HEK293 (cell line): ENCODE results near the gene TMEM250.
A peak's percentile ranks its signal among the peaks of the same experiment; 100 is the strongest.

Source experiments
- ELK4 ChIP-seq: IDR thresholded peaks from 2 replicates; pipeline ENCODE4 v1.6.1; 2011; ENCODE audit warnings: mild to moderate bottlenecking, low read depth, low read length, borderline replicate concordance
- GLIS2 ChIP-seq: fragments of 450-650 bp; formaldehyde crosslinking; IDR thresholded peaks from 2 replicates; pipeline ENCODE4 v1.5.1; 2016; ENCODE audit warnings: missing biosample characterization, missing genetic modification characterization
- MEIS1 ChIP-seq: sonication (generic); formaldehyde crosslinking; IDR thresholded peaks from 2 replicates; pipeline ENCODE4 v1.8.1; 2022; ENCODE audit warnings: missing genetic modification reagents, mild to moderate bottlenecking, borderline replicate concordance
- MYNN ChIP-seq: fragments of 450-650 bp; formaldehyde crosslinking; IDR thresholded peaks from 2 replicates; pipeline ENCODE4 v1.5.1; 2016; ENCODE audit warnings: missing biosample characterization, missing genetic modification characterization, borderline replicate concordance
- SALL2 ChIP-seq: fragments of 450-650 bp; formaldehyde crosslinking; IDR thresholded peaks from 2 replicates; pipeline ENCODE4 v1.5.0; 2017; ENCODE audit warnings: missing biosample characterization, mild to moderate bottlenecking, missing genetic modification characterization, borderline replicate concordance
- SETDB1 ChIP-seq: IDR thresholded peaks from one replicate; pipeline ENCODE4 v1.6.1; 2017; ENCODE audit warnings: mild to moderate bottlenecking, low read length, moderate library complexity, mixed read lengths; ENCODE audit not compliant: insufficient read length
- SP2 ChIP-seq: fragments of 450-650 bp; formaldehyde crosslinking; IDR thresholded peaks from 2 replicates; pipeline ENCODE4 v1.5.1; 2016; ENCODE audit warnings: missing biosample characterization, missing genetic modification characterization
- ZNF10 ChIP-seq: fragments of 450-650 bp; formaldehyde crosslinking; IDR thresholded peaks from 2 replicates; pipeline ENCODE4 v1.5.1; 2017; ENCODE audit warnings: missing biosample characterization, missing genetic modification characterization
- ZNF132 ChIP-seq: fragments of 450-650 bp; formaldehyde crosslinking; IDR thresholded peaks from 2 replicates; pipeline ENCODE4 v1.5.1; 2017; ENCODE audit warnings: missing biosample characterization, missing genetic modification characterization, borderline replicate concordance
- ZNF23 ChIP-seq: fragments of 450-650 bp; formaldehyde crosslinking; IDR thresholded peaks from 2 replicates; pipeline ENCODE4 v1.5.1; 2016; ENCODE audit warnings: missing biosample characterization, missing genetic modification characterization, borderline replicate concordance
- ZNF24 ChIP-seq: fragments of 450-650 bp; formaldehyde crosslinking; IDR thresholded peaks from 2 replicates; pipeline ENCODE4 v1.5.1; 2016; ENCODE audit warnings: missing biosample characterization, missing genetic modification characterization
- ZNF324 ChIP-seq: fragments of 450-650 bp; formaldehyde crosslinking; IDR thresholded peaks from 2 replicates; pipeline ENCODE4 v1.5.1; 2016; ENCODE audit warnings: missing biosample characterization, missing genetic modification characterization
- ZNF366 ChIP-seq: fragments of 450-650 bp; formaldehyde crosslinking; conservative IDR thresholded peaks from 2 replicates; pipeline ENCODE4 v1.5.1; 2016; ENCODE audit warnings: missing biosample characterization, missing genetic modification characterization
- ZNF394 ChIP-seq: fragments of 450-650 bp; formaldehyde crosslinking; IDR thresholded peaks from 2 replicates; pipeline ENCODE4 v1.5.1; 2016; ENCODE audit warnings: missing biosample characterization, missing genetic modification characterization, mild to moderate bottlenecking, moderate library complexity, borderline replicate concordance
- ZNF426 ChIP-seq: fragments of 450-650 bp; formaldehyde crosslinking; IDR thresholded peaks from 2 replicates; pipeline ENCODE4 v1.5.1; 2017; ENCODE audit warnings: missing biosample characterization, missing genetic modification characterization, mild to moderate bottlenecking, inconsistent platforms, moderate library complexity
- ZNF518A ChIP-seq: fragments of 450-650 bp; formaldehyde crosslinking; conservative IDR thresholded peaks from 2 replicates; pipeline ENCODE4 v1.5.1; 2016; ENCODE audit warnings: low read depth, missing biosample characterization, missing genetic modification characterization
- ZNF596 ChIP-seq: fragments of 450-650 bp; IDR thresholded peaks from 2 replicates; pipeline ENCODE4 v1.5.0; 2018; ENCODE audit warnings: missing biosample characterization, mild to moderate bottlenecking, missing genetic modification characterization, moderate library complexity
- ZNF600 ChIP-seq: fragments of 450-650 bp; formaldehyde crosslinking; IDR thresholded peaks from 2 replicates; pipeline ENCODE4 v1.5.1; 2016; ENCODE audit warnings: missing biosample characterization, missing genetic modification characterization
- ZNF621 ChIP-seq: fragments of 450-650 bp; formaldehyde crosslinking; IDR thresholded peaks from 2 replicates; pipeline ENCODE4 v1.5.1; 2017; ENCODE audit warnings: missing biosample characterization, missing genetic modification characterization
- ZNF670 ChIP-seq: fragments of 450-650 bp; formaldehyde crosslinking; IDR thresholded peaks from 2 replicates; pipeline ENCODE4 v1.5.1; 2016; ENCODE audit warnings: missing biosample characterization, missing genetic modification characterization, low read depth
- ZNF747 ChIP-seq: fragments of 450-650 bp; formaldehyde crosslinking; IDR thresholded peaks from 2 replicates; pipeline ENCODE4 v1.5.1; 2016; ENCODE audit warnings: missing biosample characterization, missing genetic modification characterization
- ZNF776 ChIP-seq: fragments of 450-650 bp; formaldehyde crosslinking; IDR thresholded peaks from 2 replicates; pipeline ENCODE4 v1.5.0; 2017; ENCODE audit warnings: missing biosample characterization, missing genetic modification characterization, borderline replicate concordance
- ZSCAN5A ChIP-seq: fragments of 450-650 bp; formaldehyde crosslinking; IDR thresholded peaks from 2 replicates; pipeline ENCODE4 v1.5.1; 2016; ENCODE audit warnings: missing biosample characterization, missing genetic modification characterization
- TF ChIP-seq, protein P1 (sequence below): fragments of 450-650 bp; formaldehyde crosslinking; IDR thresholded peaks from 2 replicates; pipeline ENCODE4 v1.5.1; 2016; ENCODE audit warnings: missing biosample characterization, missing genetic modification characterization
- TF ChIP-seq, protein P2 (sequence below): fragments of 450-650 bp; formaldehyde crosslinking; IDR thresholded peaks from 2 replicates; pipeline ENCODE4 v1.5.1; 2016; ENCODE audit warnings: missing biosample characterization, missing genetic modification characterization
- TF ChIP-seq, protein P3 (sequence below): fragments of 450-650 bp; formaldehyde crosslinking; IDR thresholded peaks from 2 replicates; pipeline ENCODE4 v1.5.1; 2016; ENCODE audit warnings: missing biosample characterization, missing genetic modification characterization, low read depth

TMEM250 gene

GRCh38 chr9:136107953-136108647, 10.6 kb downstream of the TMEM250 start (continued):
- no peak for TF ChIP-seq ZNF10 (tag by site-specific recombination)
- no peak for TF ChIP-seq SETDB1
- TF ChIP-seq, protein P1, sequence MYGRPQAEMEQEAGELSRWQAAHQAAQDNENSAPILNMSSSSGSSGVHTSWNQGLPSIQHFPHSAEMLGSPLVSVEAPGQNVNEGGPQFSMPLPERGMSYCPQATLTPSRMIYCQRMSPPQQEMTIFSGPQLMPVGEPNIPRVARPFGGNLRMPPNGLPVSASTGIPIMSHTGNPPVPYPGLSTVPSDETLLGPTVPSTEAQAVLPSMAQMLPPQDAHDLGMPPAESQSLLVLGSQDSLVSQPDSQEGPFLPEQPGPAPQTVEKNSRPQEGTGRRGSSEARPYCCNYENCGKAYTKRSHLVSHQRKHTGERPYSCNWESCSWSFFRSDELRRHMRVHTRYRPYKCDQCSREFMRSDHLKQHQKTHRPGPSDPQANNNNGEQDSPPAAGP (tag by site-specific recombination) = peak; percentile 97
- no peak for TF ChIP-seq ZNF132 (tag by site-specific recombination)
- TF ChIP-seq ZNF23 (tag by site-specific recombination) = no peak
- no peak; the same call in 1 of the 2 replicates for TF ChIP-seq ZNF366 (tag by site-specific recombination)
- TF ChIP-seq ZNF600 = peak; percentile 58; the same call in 1 of the 2 replicates
- TF ChIP-seq ZNF670 (tag by site-specific recombination) = no peak
- 0 out of 2 replicates have a peak, but pooled peaks have one; percentile 38 for TF ChIP-seq ZNF324
- no peak for TF ChIP-seq ZNF776
- no peak for TF ChIP-seq SALL2
- TF ChIP-seq ZNF596 (tag by site-specific recombination) = no peak
- no peak for TF ChIP-seq MYNN (tag by site-specific recombination)
- no peak for TF ChIP-seq MEIS1 (CRISPR knock-in tag)
- peak; percentile 31; the same call in 1 of the 2 replicates for TF ChIP-seq ZNF518A (tag by site-specific recombination)
- no peak; the same call in 1 of the 2 replicates for TF ChIP-seq ZNF394 (tag by site-specific recombination)
- no peak for TF ChIP-seq ZNF621 (tag by site-specific recombination)
- peak; percentile 76 for TF ChIP-seq SP2 (tag by site-specific recombination)
- no peak for TF ChIP-seq ZNF747 (tag by site-specific recombination)
- no peak for TF ChIP-seq ZSCAN5A
- TF ChIP-seq, protein P2, sequence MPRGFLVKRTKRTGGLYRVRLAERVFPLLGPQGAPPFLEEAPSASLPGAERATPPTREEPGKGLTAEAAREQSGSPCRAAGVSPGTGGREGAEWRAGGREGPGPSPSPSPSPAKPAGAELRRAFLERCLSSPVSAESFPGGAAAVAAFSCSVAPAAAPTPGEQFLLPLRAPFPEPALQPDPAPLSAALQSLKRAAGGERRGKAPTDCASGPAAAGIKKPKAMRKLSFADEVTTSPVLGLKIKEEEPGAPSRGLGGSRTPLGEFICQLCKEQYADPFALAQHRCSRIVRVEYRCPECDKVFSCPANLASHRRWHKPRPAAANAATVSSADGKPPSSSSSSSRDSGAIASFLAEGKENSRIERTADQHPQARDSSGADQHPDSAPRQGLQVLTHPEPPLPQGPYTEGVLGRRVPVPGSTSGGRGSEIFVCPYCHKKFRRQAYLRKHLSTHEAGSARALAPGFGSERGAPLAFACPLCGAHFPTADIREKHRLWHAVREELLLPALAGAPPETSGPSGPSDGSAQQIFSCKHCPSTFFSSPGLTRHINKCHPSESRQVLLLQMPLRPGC (tag by site-specific recombination) = peak; percentile 64
- TF ChIP-seq ZNF24 (tag by site-specific recombination) = 0 out of 2 replicates have a peak, but pooled peaks have one; percentile 57
- TF ChIP-seq ELK4 = no peak
- no peak for TF ChIP-seq ZNF426 (tag by site-specific recombination)
- TF ChIP-seq, protein P3, sequence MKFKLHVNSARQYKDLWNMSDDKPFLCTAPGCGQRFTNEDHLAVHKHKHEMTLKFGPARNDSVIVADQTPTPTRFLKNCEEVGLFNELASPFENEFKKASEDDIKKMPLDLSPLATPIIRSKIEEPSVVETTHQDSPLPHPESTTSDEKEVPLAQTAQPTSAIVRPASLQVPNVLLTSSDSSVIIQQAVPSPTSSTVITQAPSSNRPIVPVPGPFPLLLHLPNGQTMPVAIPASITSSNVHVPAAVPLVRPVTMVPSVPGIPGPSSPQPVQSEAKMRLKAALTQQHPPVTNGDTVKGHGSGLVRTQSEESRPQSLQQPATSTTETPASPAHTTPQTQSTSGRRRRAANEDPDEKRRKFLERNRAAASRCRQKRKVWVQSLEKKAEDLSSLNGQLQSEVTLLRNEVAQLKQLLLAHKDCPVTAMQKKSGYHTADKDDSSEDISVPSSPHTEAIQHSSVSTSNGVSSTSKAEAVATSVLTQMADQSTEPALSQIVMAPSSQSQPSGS (tag by site-specific recombination) = peak; percentile 97
- TF ChIP-seq GLIS2 = no peak; the same call in none of the 2 replicates
